Osteoblast (primary cell): Measurements from ENCODE around the gene NDST3. TPM values are rescaled to one million over a fixed set of nuclear protein-coding genes. Genes with fewer than 3 reads are reported as not detected.
A peak's percentile ranks its signal among the peaks of the same experiment; 100 is the strongest.

Experiments used
- DNase-seq: peaks from one replicate; pipeline ENCODE4 v3.0.0; 2011; ENCODE audit warnings: low spot score, mixed read lengths; ENCODE audit not compliant: insufficient read length; ENCODE audit errors: missing footprints
- H2AFZ ChIP-seq: 2 replicates; pipeline ENCODE4 v1.6.0; 2011; ENCODE audit warnings: mild to moderate bottlenecking, low read length
- H3K27ac ChIP-seq: 2 replicates; pipeline ENCODE4 v1.5.1; 2011; ENCODE audit warnings: mild to moderate bottlenecking, low read depth, low read length, moderate library complexity
- H3K27me3 ChIP-seq: 2 replicates; pipeline ENCODE4 v1.6.0; 2012; ENCODE audit warnings: mild to moderate bottlenecking, control low read depth, inconsistent platforms, low read length, moderate library complexity; ENCODE audit not compliant: insufficient read depth
- H3K36me3 ChIP-seq: 2 replicates; pipeline ENCODE4 v1.5.1; 2011; ENCODE audit warnings: mild to moderate bottlenecking, low read length, control low read depth, moderate library complexity; ENCODE audit not compliant: insufficient read depth
- H3K4me1 ChIP-seq: 2 replicates; pipeline ENCODE4 v1.5.1; 2011; ENCODE audit warnings: mild to moderate bottlenecking, low read length, control low read depth, moderate library complexity; ENCODE audit not compliant: insufficient read depth
- H3K4me2 ChIP-seq: 2 replicates; pipeline ENCODE4 v1.6.0; 2011; ENCODE audit warnings: mild to moderate bottlenecking, low read length; ENCODE audit not compliant: insufficient read depth
- H3K4me3 ChIP-seq: fragments of 200-600 bp; sonication (generic); 3 replicates; pipeline ENCODE4 v1.5.1; 2012; ENCODE audit warnings: mild to moderate bottlenecking, low read length, inconsistent platforms; ENCODE audit not compliant: insufficient read depth
- H3K79me2 ChIP-seq: 2 replicates; pipeline ENCODE4 v1.6.0; 2012; ENCODE audit warnings: mild to moderate bottlenecking, low read length, control low read depth, inconsistent platforms; ENCODE audit not compliant: insufficient read depth
- H3K9me3 ChIP-seq: 2 replicates; pipeline ENCODE4 v1.5.1; 2011; ENCODE audit warnings: low read depth, low read length, control low read depth
- H4K20me1 ChIP-seq: 2 replicates; pipeline ENCODE4 v1.6.0; 2012; ENCODE audit warnings: mild to moderate bottlenecking, low read length, control low read depth; ENCODE audit not compliant: insufficient read depth
- CTCF ChIP-seq: IDR thresholded peaks from 2 replicates; pipeline ENCODE4 v1.5.1; 2011; ENCODE audit warnings: mild to moderate bottlenecking, low read depth, low read length, moderate library complexity; ENCODE audit errors: extremely low read depth
- total RNA-seq: library from RNA; depleted of rRNA; stranded (reverse); fragments of >200 nt; gene quantifications from 2 replicates; pipeline ENCODE4 v1.2.3, GENCODE V29; 2012

NDST3 gene
- total RNA-seq, 1 donor, result not detected

GRCh38 chr4:118033148-118034052, 886 bp upstream of the NDST3 start:
- TF ChIP-seq CTCF, result no peak
- DNase-seq, result peak; percentile 89

GRCh38 chr4:118035309-118035708, 1.0 kb downstream of the NDST3 start:
- no peak for TF ChIP-seq CTCF
- no peaks in the 10 kb centered on the region for H3K9me3 ChIP-seq
- H3K79me2 ChIP-seq, result no peaks in the 10 kb centered on the region
- no peaks in the 10 kb centered on the region for H4K20me1 ChIP-seq
- H3K4me2 ChIP-seq, result no peak overlapping the region
- no peak overlapping the region for H3K27ac ChIP-seq
- no peak overlapping the region for H2AFZ ChIP-seq
- no peak overlapping the region for H3K4me3 ChIP-seq
- H3K27me3 ChIP-seq, result peaks cover 31% of the 10 kb centered on the region
- H3K4me1 ChIP-seq, result no peaks in the 10 kb centered on the region
- DNase-seq, result no peak
- H3K36me3 ChIP-seq, result no peaks in the 10 kb centered on the region

More at GRCh38 chr4:118033148-118034052, 886 bp upstream of the NDST3 start:
- H3K9me3 ChIP-seq, result no peaks in the 10 kb centered on the region
- peak overlapping the region; percentile 59 for H2AFZ ChIP-seq
- no peaks in the 10 kb centered on the region for H4K20me1 ChIP-seq
- H3K4me1 ChIP-seq, result no peaks in the 10 kb centered on the region
- peaks cover 31% of the 10 kb centered on the region for H3K27me3 ChIP-seq
- no peaks in the 10 kb centered on the region for H3K79me2 ChIP-seq
- no peak overlapping the region for H3K27ac ChIP-seq
- no peaks in the 10 kb centered on the region for H3K36me3 ChIP-seq
- H3K4me3 ChIP-seq, result peak overlapping the region; percentile 60
- peak overlapping the region; percentile 74 for H3K4me2 ChIP-seq

- no peaks in the 10 kb centered on the region for H3K79me2 ChIP-seq
- no peak for TF ChIP-seq CTCF
- H3K27me3 ChIP-seq, result peaks cover 31% of the 10 kb centered on the region
- no peak overlapping the region for H3K27ac ChIP-seq
- DNase-seq, result no peak
- no peaks in the 10 kb centered on the region for H3K9me3 ChIP-seq
- no peaks in the 10 kb centered on the region for H3K4me1 ChIP-seq
- no peak overlapping the region for H3K4me2 ChIP-seq
- H3K36me3 ChIP-seq, result no peaks in the 10 kb centered on the region
- H3K4me3 ChIP-seq, result no peak overlapping the region
- H4K20me1 ChIP-seq, result no peaks in the 10 kb centered on the region
- no peak overlapping the region for H2AFZ ChIP-seq
Measured at GRCh38 chr4:118036336-118036735, 2.0 kb downstream of the NDST3 start.

GRCh38 chr4:118037955-118038354, 3.7 kb downstream of the NDST3 start:
- no peaks in the 10 kb centered on the region for H3K9me3 ChIP-seq
- H3K4me1 ChIP-seq, result no peaks in the 10 kb centered on the region
- no peaks in the 10 kb centered on the region for H4K20me1 ChIP-seq
- TF ChIP-seq CTCF, result no peak
- H3K4me2 ChIP-seq, result no peak overlapping the region
- no peak overlapping the region for H3K4me3 ChIP-seq
- no peak for DNase-seq
- no peaks in the 10 kb centered on the region for H3K36me3 ChIP-seq
- H2AFZ ChIP-seq, result no peak overlapping the region
- H3K27ac ChIP-seq, result no peak overlapping the region
- H3K27me3 ChIP-seq, result peaks cover 22% of the 10 kb centered on the region
- H3K79me2 ChIP-seq, result no peaks in the 10 kb centered on the region
